ENCODE measurements around the gene CRHR1. TPM values are rescaled to one million over a fixed set of nuclear protein-coding genes. Genes with fewer than 3 reads are reported as not detected.

Gene CRHR1
- polyA plus RNA-seq, 1 of the 3 experiments (the other 2 are of a cell fraction), result 0.13 TPM

GRCh38 chr17:45845376-45846185 lies 61.5 kb downstream of the CRHR1 start (continued):
- no peak for TF ChIP-seq CTCF (IDR thresholded peaks at IDR 0.05)
- TF ChIP-seq RFX5 (IDR thresholded peaks at IDR 0.05; ENCODE audit: low read length), result no peak
- TF ChIP-seq SIN3A (IDR thresholded peaks at IDR 0.05; ENCODE audit: borderline replicate concordance, low read depth, low read length), result no peak
- TF ChIP-seq FOSL2 (IDR thresholded peaks at IDR 0.05; ENCODE audit: borderline replicate concordance, low read depth), result no peak
- no peak for TF ChIP-seq ELF1 (IDR thresholded peaks at IDR 0.05)

- Histone ChIP-seq H3F3A (replicated peaks; ENCODE audit: insufficient read depth) (no peaks in the 10 kb centered on the region), H3K4me3 (ENCODE audit: low read depth in 2 of 2, low read length in 1 of 2) (no peak overlapping the region), H3K27me3 (ENCODE audit: insufficient read depth) (peaks cover 6% of the 10 kb centered on the region), H3K9me2 (no peaks in the 10 kb centered on the region), H3K9me3 (no peaks in the 10 kb centered on the region), H3K4me1 (ENCODE audit: control insufficient read depth in 1 of 2, insufficient read depth in 2 of 2, low read depth in 1 of 2, low read length in 1 of 2) (peaks cover 0 to 18% of the 10 kb centered on the region in 2 experiments; a peak in 1 of 4 replicates), H2AFZ (ENCODE audit: low read depth) (no peak overlapping the region), H3K27ac (ENCODE audit: low read depth in 2 of 2, low read length in 1 of 2) (no peak overlapping the region), H3K36me3 (replicated peaks in 1 of 2; ENCODE audit: control insufficient read depth in 1 of 2, insufficient read depth in 2 of 2, low read length in 1 of 2) (no peaks in the 10 kb centered on the region), H3K79me2 (ENCODE audit: insufficient read depth) (no peaks in the 10 kb centered on the region), H4K20me1 (ENCODE audit: insufficient read depth) (no peaks in the 10 kb centered on the region), H3K4me2 (no peak overlapping the region), H3K9ac (no peak overlapping the region)
- ChIA-PET CTCF (interaction anchor here (1.2 to 17.2 kb wide), 2 partner anchors 15 to 63 kb away, joined by 4 to 327 read pairs; no protein-coding TSS in a partner anchor), POLR2A (no interaction called here)
- TF ChIP-seq ZBTB33 (IDR thresholded peaks at IDR 0.05; ENCODE audit: borderline replicate concordance, low read depth), result no peak
- no peak for TF ChIP-seq RAD21 (IDR thresholded peaks at IDR 0.05; ENCODE audit: low read length)
- TF ChIP-seq GATA2 (CRISPR knock-in tag; IDR thresholded peaks at IDR 0.05), result no peak
- WGBS (ENCODE audit: low lambda C conversion rate), result 71% methylated on average over 9 of the region's 10 CpGs
- no peak for DNase-seq
These were observed 62.1 kb downstream of the CRHR1 start for GRCh38 chr17:45846223-45846622.

- ChIA-PET CTCF (interaction anchor here (0.7 to 17.2 kb wide), 2 partner anchors 15 to 207 kb away, joined by 4 to 327 read pairs; no protein-coding TSS in a partner anchor), POLR2A (no interaction called here)
- Histone ChIP-seq H3K27me3 (ENCODE audit: insufficient read depth) (peaks cover 9% of the 10 kb centered on the region), H3K27ac (ENCODE audit: low read depth in 2 of 2, low read length in 1 of 2) (no peak overlapping the region), H3K4me1 (ENCODE audit: control insufficient read depth in 1 of 2, insufficient read depth in 2 of 2, low read depth in 1 of 2, low read length in 1 of 2) (peaks cover 0 to 17% of the 10 kb centered on the region in 2 experiments; a peak in 1 of 4 replicates), H3K4me2 (no peak overlapping the region), H4K20me1 (ENCODE audit: insufficient read depth) (no peaks in the 10 kb centered on the region), H3F3A (replicated peaks; ENCODE audit: insufficient read depth) (no peaks in the 10 kb centered on the region), H3K79me2 (ENCODE audit: insufficient read depth) (no peaks in the 10 kb centered on the region), H3K4me3 (ENCODE audit: low read depth in 2 of 2, low read length in 1 of 2) (no peak overlapping the region), H3K36me3 (replicated peaks in 1 of 2; ENCODE audit: control insufficient read depth in 1 of 2, insufficient read depth in 2 of 2, low read length in 1 of 2) (no peaks in the 10 kb centered on the region), H3K9me2 (no peaks in the 10 kb centered on the region), H2AFZ (ENCODE audit: low read depth) (no peak overlapping the region), H3K9me3 (no peaks in the 10 kb centered on the region), H3K9ac (no peak overlapping the region)
- peak; percentile 24 for DNase-seq
- TF ChIP-seq EP300 (IDR thresholded peaks at IDR 0.05; ENCODE audit: borderline replicate concordance in 1 of 2, low read depth in 1 of 2, low read length in 1 of 2), result no peak
- TF ChIP-seq MEF2A (IDR thresholded peaks at IDR 0.05; ENCODE audit: borderline replicate concordance, low read depth), result no peak
- TF ChIP-seq PBX3 (IDR thresholded peaks at IDR 0.05), result no peak
- no peak for TF ChIP-seq FOSL2 (IDR thresholded peaks at IDR 0.05; ENCODE audit: borderline replicate concordance, low read depth)
- no peak for TF ChIP-seq RCOR1 (IDR thresholded peaks at IDR 0.05; ENCODE audit: low read length)
- TF ChIP-seq TAF1 (IDR thresholded peaks at IDR 0.05; ENCODE audit: borderline replicate concordance, low read depth, low read length), result no peak
- no peak for TF ChIP-seq MAX (IDR thresholded peaks at IDR 0.05; ENCODE audit: low read depth)
- TF ChIP-seq GABPA (IDR thresholded peaks at IDR 0.05; ENCODE audit: low read depth), result no peak
- no peak for TF ChIP-seq GATA2 (CRISPR knock-in tag; IDR thresholded peaks at IDR 0.05)
- TF ChIP-seq SMC3 (IDR thresholded peaks at IDR 0.05; ENCODE audit: low read depth, low read length), result no peak
- TF ChIP-seq USF1 (IDR thresholded peaks at IDR 0.05; ENCODE audit: borderline replicate concordance, low read depth), result no peak
- WGBS (ENCODE audit: low lambda C conversion rate), result 35% methylated on average over 4 of the region's 9 CpGs
These were observed 62.5 kb downstream of the CRHR1 start for GRCh38 chr17:45846646-45847045.

Measured in SK-N-SH (cell line).